Measurements from ENCODE around the gene ADAMTSL2. TPM values are rescaled to one million over a fixed set of nuclear protein-coding genes. Genes with fewer than 3 reads are reported as not detected.

The ADAMTSL2 gene
- total RNA-seq, 1 donor from 2014 or later: 0.65 TPM

- no peak overlapping the region for H3K4me3 Mint-ChIP-seq
- peaks cover 17% of the 10 kb centered on the region for H3K9me3 Mint-ChIP-seq
- H3K36me3 Mint-ChIP-seq: no peaks in the 10 kb centered on the region
- TF ChIP-seq, protein P1, sequence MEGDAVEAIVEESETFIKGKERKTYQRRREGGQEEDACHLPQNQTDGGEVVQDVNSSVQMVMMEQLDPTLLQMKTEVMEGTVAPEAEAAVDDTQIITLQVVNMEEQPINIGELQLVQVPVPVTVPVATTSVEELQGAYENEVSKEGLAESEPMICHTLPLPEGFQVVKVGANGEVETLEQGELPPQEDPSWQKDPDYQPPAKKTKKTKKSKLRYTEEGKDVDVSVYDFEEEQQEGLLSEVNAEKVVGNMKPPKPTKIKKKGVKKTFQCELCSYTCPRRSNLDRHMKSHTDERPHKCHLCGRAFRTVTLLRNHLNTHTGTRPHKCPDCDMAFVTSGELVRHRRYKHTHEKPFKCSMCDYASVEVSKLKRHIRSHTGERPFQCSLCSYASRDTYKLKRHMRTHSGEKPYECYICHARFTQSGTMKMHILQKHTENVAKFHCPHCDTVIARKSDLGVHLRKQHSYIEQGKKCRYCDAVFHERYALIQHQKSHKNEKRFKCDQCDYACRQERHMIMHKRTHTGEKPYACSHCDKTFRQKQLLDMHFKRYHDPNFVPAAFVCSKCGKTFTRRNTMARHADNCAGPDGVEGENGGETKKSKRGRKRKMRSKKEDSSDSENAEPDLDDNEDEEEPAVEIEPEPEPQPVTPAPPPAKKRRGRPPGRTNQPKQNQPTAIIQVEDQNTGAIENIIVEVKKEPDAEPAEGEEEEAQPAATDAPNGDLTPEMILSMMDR (conservative IDR thresholded peaks at IDR 0.05): no peak
- no peak overlapping the region for H3K27ac Mint-ChIP-seq
- H3K4me1 Mint-ChIP-seq (ENCODE audit: unreplicated experiment): peaks cover 9% of the 10 kb centered on the region
- peaks cover 11% of the 10 kb centered on the region for H3K27me3 Mint-ChIP-seq
- DNase-seq (ENCODE audit: extremely low spot score, unreplicated experiment): no peak
Measured at GRCh38 chr9:133505901-133506652, 28.4 kb upstream of the ADAMTSL2 start.

DNA sequence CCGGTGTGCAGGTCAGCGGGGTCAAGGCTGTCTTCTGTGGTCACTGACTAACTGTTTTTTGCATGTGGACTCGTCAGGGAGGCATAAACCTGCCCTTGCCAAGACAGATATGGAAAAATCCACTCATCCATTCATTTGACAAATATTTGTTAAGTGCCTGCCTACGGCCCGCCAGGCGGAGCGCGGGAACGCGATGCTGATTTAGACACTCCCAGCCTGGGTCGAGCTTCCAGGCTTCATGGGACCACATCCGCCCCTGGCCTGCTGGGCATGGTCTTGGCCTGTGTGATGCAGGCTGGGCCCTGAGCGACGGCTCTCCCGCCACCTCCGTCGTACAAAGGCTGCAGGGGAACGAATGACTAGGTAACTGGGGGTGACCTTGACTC, 27.9 kb upstream of the ADAMTSL2 start:
- Mint-ChIP-seq H3K4me1 (ENCODE audit: unreplicated experiment) (peaks cover 9% of the 10 kb centered on the region), H3K9me3 (peaks cover 11% of the 10 kb centered on the region), H3K27ac (no peak overlapping the region), H3K4me3 (no peak overlapping the region), H3K27me3 (peaks cover 11% of the 10 kb centered on the region), H3K36me3 (no peaks in the 10 kb centered on the region)
- no peak for DNase-seq (ENCODE audit: extremely low spot score, unreplicated experiment)
- TF ChIP-seq, protein P1 (conservative IDR thresholded peaks at IDR 0.05): no peak

DNA sequence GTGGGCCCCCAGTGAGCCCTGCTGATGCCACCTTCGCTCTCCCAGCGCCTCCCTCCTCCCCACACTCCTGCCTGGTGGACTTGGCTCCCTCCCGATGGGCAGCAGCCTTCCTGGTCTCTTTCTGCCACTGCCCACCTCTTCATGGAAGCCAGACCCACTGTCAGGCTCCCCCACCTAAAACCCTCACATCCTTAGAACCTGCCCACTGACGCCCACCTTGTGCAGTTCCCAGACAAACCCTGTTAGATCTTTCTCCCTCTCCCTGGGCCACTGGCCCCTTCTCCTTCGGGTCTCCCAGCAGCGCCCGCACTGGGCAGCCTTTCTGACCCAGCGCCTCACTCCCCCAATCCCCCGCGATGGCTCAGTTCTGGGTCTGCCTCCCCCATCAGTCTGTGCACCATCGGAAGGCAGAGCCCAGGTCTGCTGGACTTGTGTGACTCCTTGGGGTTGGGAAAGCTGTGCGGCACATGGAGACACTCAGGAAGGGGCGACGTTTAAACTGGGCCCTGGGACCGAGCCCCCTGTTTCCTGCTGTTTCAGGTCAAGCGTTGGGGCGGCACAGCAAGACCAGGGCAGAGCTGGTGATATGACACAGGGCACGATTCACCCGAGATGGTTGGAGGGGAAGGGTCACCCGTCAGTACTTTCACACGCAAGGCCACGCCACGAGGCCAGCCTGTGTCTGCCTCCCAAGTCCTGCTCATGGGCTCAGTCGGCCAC, 27.1 kb upstream of the ADAMTSL2 start:
- Mint-ChIP-seq H3K9me3 (peaks cover 4% of the 10 kb centered on the region), H3K4me3 (no peak overlapping the region), H3K36me3 (no peaks in the 10 kb centered on the region), H3K27me3 (peaks cover 9% of the 10 kb centered on the region), H3K4me1 (ENCODE audit: unreplicated experiment) (peaks cover 9% of the 10 kb centered on the region), H3K27ac (no peak overlapping the region)
- DNase-seq (ENCODE audit: extremely low spot score, unreplicated experiment): no peak
- TF ChIP-seq, protein P1 (conservative IDR thresholded peaks at IDR 0.05): no peak

GRCh38 chr9:133508046-133508445, 26.5 kb upstream of the ADAMTSL2 start:
- Mint-ChIP-seq H3K27me3 (peaks cover 9% of the 10 kb centered on the region), H3K4me3 (no peak overlapping the region), H3K36me3 (no peaks in the 10 kb centered on the region), H3K9me3 (peaks cover 4% of the 10 kb centered on the region), H3K4me1 (ENCODE audit: unreplicated experiment) (peaks cover 9% of the 10 kb centered on the region), H3K27ac (no peak overlapping the region)
- TF ChIP-seq, protein P1 (conservative IDR thresholded peaks at IDR 0.05): no peak
- no peak for DNase-seq (ENCODE audit: extremely low spot score, unreplicated experiment)

GRCh38 chr9:133509179-133510083, 25.1 kb upstream of the ADAMTSL2 start:
- TF ChIP-seq, protein P1 (conservative IDR thresholded peaks at IDR 0.05): no peak
- H3K27me3 Mint-ChIP-seq: peaks cover 5% of the 10 kb centered on the region
- peak overlapping the region; percentile 50 for H3K27ac Mint-ChIP-seq
- H3K9me3 Mint-ChIP-seq: no peaks in the 10 kb centered on the region
- peak overlapping the region; percentile 71 for H3K4me3 Mint-ChIP-seq
- peaks cover 9% of the 10 kb centered on the region for H3K4me1 Mint-ChIP-seq (ENCODE audit: unreplicated experiment)
- no peak for DNase-seq (ENCODE audit: extremely low spot score, unreplicated experiment)
- no peaks in the 10 kb centered on the region for H3K36me3 Mint-ChIP-seq
